HEK293 (cell line): ENCODE measurements around the gene NAA25.

Experiments
- HOXA7 ChIP-seq: sonication (generic); formaldehyde crosslinking; IDR thresholded peaks from 2 replicates; pipeline ENCODE4 v1.8.1; 2022; ENCODE audit warnings: missing genetic modification reagents, borderline replicate concordance
- KLF8 ChIP-seq: fragments of 450-650 bp; formaldehyde crosslinking; IDR thresholded peaks from 2 replicates; pipeline ENCODE4 v1.5.1; 2016; ENCODE audit warnings: missing biosample characterization, missing genetic modification characterization
- MEIS1 ChIP-seq: sonication (generic); formaldehyde crosslinking; IDR thresholded peaks from 2 replicates; pipeline ENCODE4 v1.8.1; 2022; ENCODE audit warnings: missing genetic modification reagents, mild to moderate bottlenecking, borderline replicate concordance
- RBAK ChIP-seq: fragments of 450-650 bp; formaldehyde crosslinking; IDR thresholded peaks from 2 replicates; pipeline ENCODE4 v1.5.1; 2016; ENCODE audit warnings: missing biosample characterization, missing genetic modification characterization
- SP2 ChIP-seq: fragments of 450-650 bp; formaldehyde crosslinking; IDR thresholded peaks from 2 replicates; pipeline ENCODE4 v1.5.1; 2016; ENCODE audit warnings: missing biosample characterization, missing genetic modification characterization
- ZBTB1 ChIP-seq: fragments of 450-650 bp; formaldehyde crosslinking; IDR thresholded peaks from 2 replicates; pipeline ENCODE4 v1.5.1; 2016; ENCODE audit warnings: missing biosample characterization, missing genetic modification characterization
- ZBTB20 ChIP-seq: fragments of 450-650 bp; formaldehyde crosslinking; IDR thresholded peaks from 2 replicates; pipeline ENCODE4 v1.5.1; 2016; ENCODE audit warnings: missing biosample characterization, missing genetic modification characterization
- ZFHX2 ChIP-seq: fragments of 450-650 bp; formaldehyde crosslinking; conservative IDR thresholded peaks from 2 replicates; pipeline ENCODE4 v1.5.1; 2016; ENCODE audit warnings: missing biosample characterization, missing genetic modification characterization
- ZNF19 ChIP-seq: fragments of 450-650 bp; formaldehyde crosslinking; IDR thresholded peaks from 2 replicates; pipeline ENCODE4; 2016; ENCODE audit warnings: missing biosample characterization, missing genetic modification characterization, low read depth
- ZNF394 ChIP-seq: fragments of 450-650 bp; formaldehyde crosslinking; IDR thresholded peaks from 2 replicates; pipeline ENCODE4 v1.5.1; 2016; ENCODE audit warnings: missing biosample characterization, missing genetic modification characterization, mild to moderate bottlenecking, moderate library complexity, borderline replicate concordance
- ZNF544 ChIP-seq: fragments of 450-650 bp; formaldehyde crosslinking; IDR thresholded peaks from 2 replicates; pipeline ENCODE4 v1.5.0; 2017; ENCODE audit warnings: missing biosample characterization, missing genetic modification characterization
- ZNF548 ChIP-seq: fragments of 450-650 bp; formaldehyde crosslinking; IDR thresholded peaks from 2 replicates; pipeline ENCODE4 v1.5.1; 2016; ENCODE audit warnings: missing biosample characterization, missing genetic modification characterization
- ZNF560 ChIP-seq: fragments of 450-650 bp; formaldehyde crosslinking; IDR thresholded peaks from 2 replicates; pipeline ENCODE4 v1.5.1; 2017; ENCODE audit warnings: missing biosample characterization, missing genetic modification characterization, borderline replicate concordance
- ZNF585B ChIP-seq: fragments of 450-650 bp; formaldehyde crosslinking; IDR thresholded peaks from 2 replicates; pipeline ENCODE4 v1.5.1; 2016; ENCODE audit warnings: missing biosample characterization, missing genetic modification characterization
- ZNF610 ChIP-seq: fragments of 450-650 bp; formaldehyde crosslinking; IDR thresholded peaks from 2 replicates; pipeline ENCODE4 v1.5.1; 2016; ENCODE audit warnings: missing biosample characterization, missing genetic modification characterization, borderline replicate concordance
- ZNF629 ChIP-seq: fragments of 450-650 bp; formaldehyde crosslinking; IDR thresholded peaks from 2 replicates; pipeline ENCODE4 v1.5.1; 2017; ENCODE audit warnings: missing biosample characterization, missing genetic modification characterization
- ZNF654 ChIP-seq: fragments of 450-650 bp; formaldehyde crosslinking; IDR thresholded peaks from 2 replicates; pipeline ENCODE4 v1.5.1; 2016; ENCODE audit warnings: low read depth, missing biosample characterization, missing genetic modification characterization
- ZNF660 ChIP-seq: fragments of 450-650 bp; IDR thresholded peaks from 2 replicates; pipeline ENCODE4 v1.5.1; 2018; ENCODE audit warnings: missing biosample characterization, mild to moderate bottlenecking, missing genetic modification characterization
- ZNF792 ChIP-seq: fragments of 450-650 bp; formaldehyde crosslinking; IDR thresholded peaks from 2 replicates; pipeline ENCODE4 v1.5.1; 2016; ENCODE audit warnings: missing biosample characterization, missing genetic modification characterization
- ZSCAN30 ChIP-seq: fragments of 450-650 bp; IDR thresholded peaks from 2 replicates; pipeline ENCODE4 v1.5.1; 2018; ENCODE audit warnings: missing biosample characterization, mild to moderate bottlenecking, missing genetic modification characterization, moderate library complexity
- TF ChIP-seq, protein P1 (sequence below): fragments of 450-650 bp; formaldehyde crosslinking; IDR thresholded peaks from 2 replicates; pipeline ENCODE4 v1.5.1; 2016; ENCODE audit warnings: missing biosample characterization, missing genetic modification characterization, borderline replicate concordance
- TF ChIP-seq, protein P2 (sequence below): fragments of 450-650 bp; formaldehyde crosslinking; IDR thresholded peaks from 2 replicates; pipeline ENCODE4 v1.5.1; 2016; ENCODE audit warnings: missing biosample characterization, missing genetic modification characterization, borderline replicate concordance
- TF ChIP-seq, protein P3 (sequence below): fragments of 450-650 bp; formaldehyde crosslinking; IDR thresholded peaks from 2 replicates; pipeline ENCODE4 v1.5.1; 2017; ENCODE audit warnings: missing biosample characterization, missing genetic modification characterization
- TF ChIP-seq, protein P4 (sequence below): fragments of 450-650 bp; formaldehyde crosslinking; IDR thresholded peaks from 2 replicates; pipeline ENCODE4 v1.5.1; 2016; ENCODE audit warnings: missing biosample characterization, missing genetic modification characterization
- TF ChIP-seq, protein P5 (sequence below): fragments of 450-650 bp; formaldehyde crosslinking; IDR thresholded peaks from 2 replicates; pipeline ENCODE4 v1.5.1; 2016; ENCODE audit warnings: missing biosample characterization, missing genetic modification characterization, low read depth
- TF ChIP-seq, protein P6 (sequence below): fragments of 450-650 bp; formaldehyde crosslinking; IDR thresholded peaks from 2 replicates; pipeline ENCODE4 v1.5.1; 2017; ENCODE audit warnings: missing biosample characterization, missing genetic modification characterization
- TF ChIP-seq, protein P7 (sequence below): fragments of 450-650 bp; IDR thresholded peaks from 2 replicates; pipeline ENCODE4 v1.5.1; 2018; ENCODE audit warnings: missing biosample characterization, mild to moderate bottlenecking, missing genetic modification characterization

Gene NAA25

DNA sequence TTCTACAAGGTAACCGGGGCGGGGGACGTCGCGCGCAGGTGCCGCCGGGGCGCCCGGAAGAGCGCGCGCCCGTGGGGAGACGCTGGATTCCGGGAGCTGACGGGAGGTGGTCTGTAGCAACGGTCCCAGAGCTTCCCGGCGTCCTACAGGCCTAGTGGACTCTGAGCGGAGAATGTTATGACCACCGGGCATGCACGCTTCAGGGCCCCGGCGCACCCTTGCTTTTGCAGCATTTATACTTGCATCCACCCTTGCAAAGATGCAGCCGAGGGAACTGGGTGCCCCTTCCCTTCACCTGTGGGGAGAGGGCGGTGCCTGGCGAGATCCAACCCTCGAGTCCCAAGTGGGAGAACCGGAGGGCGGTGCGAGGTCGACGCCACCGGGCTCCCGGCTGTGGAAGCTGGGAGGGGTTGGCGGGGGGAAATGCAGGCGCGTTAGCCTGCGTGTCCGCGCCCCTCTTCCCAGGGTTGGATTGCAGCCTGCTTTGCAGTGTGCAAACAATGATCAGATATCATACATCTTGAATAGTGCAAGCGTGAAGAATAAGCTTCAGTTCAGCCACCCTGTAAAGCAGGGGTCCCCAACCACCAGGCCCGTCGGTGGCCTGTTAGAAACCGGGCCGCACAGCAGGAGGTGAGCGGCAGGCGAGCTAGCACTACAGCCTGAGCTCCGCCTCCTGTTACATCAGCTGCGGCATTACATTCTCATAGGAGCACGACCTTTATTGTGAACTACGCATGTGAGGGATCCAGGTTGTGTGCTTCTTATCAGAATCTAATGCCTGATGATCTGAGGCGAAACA, 94.8 kb downstream of the NAA25 start (continued):
- TF ChIP-seq ZNF560 (tag by site-specific recombination) (no peak), ZNF654 (no peak), KLF8 (0 out of 2 replicates have a peak, but pooled peaks have one; percentile 47), SP2 (peak; percentile 82), ZNF544 (tag by site-specific recombination) (no peak), ZNF394 (tag by site-specific recombination) (peak; percentile 17; the same call in 1 of the 2 replicates), ZNF629 (peak; percentile 62), ZBTB1 (tag by site-specific recombination) (no peak), ZNF610 (tag by site-specific recombination) (peak; percentile 92; the same call in 1 of the 2 replicates), ZBTB20 (tag by site-specific recombination) (peak; percentile 96), RBAK (tag by site-specific recombination) (no peak), ZNF548 (tag by site-specific recombination) (no peak), ZNF585B (no peak), ZNF792 (tag by site-specific recombination) (no peak), HOXA7 (CRISPR knock-in tag) (no peak), MEIS1 (no peak), ZNF19 (no peak), ZFHX2 (tag by site-specific recombination) (no peak), ZNF660 (0 out of 2 replicates have a peak, but pooled peaks have one; percentile 77), ZSCAN30 (peak; percentile 65; the same call in 1 of the 2 replicates)
- TF ChIP-seq, protein P1, sequence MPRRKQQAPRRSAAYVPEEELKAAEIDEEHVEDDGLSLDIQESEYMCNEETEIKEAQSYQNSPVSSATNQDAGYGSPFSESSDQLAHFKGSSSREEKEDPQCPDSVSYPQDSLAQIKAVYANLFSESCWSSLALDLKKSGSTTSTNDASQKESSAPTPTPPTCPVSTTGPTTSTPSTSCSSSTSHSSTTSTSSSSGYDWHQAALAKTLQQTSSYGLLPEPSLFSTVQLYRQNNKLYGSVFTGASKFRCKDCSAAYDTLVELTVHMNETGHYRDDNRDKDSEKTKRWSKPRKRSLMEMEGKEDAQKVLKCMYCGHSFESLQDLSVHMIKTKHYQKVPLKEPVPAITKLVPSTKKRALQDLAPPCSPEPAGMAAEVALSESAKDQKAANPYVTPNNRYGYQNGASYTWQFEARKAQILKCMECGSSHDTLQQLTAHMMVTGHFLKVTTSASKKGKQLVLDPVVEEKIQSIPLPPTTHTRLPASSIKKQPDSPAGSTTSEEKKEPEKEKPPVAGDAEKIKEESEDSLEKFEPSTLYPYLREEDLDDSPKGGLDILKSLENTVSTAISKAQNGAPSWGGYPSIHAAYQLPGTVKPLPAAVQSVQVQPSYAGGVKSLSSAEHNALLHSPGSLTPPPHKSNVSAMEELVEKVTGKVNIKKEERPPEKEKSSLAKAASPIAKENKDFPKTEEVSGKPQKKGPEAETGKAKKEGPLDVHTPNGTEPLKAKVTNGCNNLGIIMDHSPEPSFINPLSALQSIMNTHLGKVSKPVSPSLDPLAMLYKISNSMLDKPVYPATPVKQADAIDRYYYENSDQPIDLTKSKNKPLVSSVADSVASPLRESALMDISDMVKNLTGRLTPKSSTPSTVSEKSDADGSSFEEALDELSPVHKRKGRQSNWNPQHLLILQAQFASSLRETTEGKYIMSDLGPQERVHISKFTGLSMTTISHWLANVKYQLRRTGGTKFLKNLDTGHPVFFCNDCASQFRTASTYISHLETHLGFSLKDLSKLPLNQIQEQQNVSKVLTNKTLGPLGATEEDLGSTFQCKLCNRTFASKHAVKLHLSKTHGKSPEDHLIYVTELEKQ: no peak
- TF ChIP-seq, protein P2, sequence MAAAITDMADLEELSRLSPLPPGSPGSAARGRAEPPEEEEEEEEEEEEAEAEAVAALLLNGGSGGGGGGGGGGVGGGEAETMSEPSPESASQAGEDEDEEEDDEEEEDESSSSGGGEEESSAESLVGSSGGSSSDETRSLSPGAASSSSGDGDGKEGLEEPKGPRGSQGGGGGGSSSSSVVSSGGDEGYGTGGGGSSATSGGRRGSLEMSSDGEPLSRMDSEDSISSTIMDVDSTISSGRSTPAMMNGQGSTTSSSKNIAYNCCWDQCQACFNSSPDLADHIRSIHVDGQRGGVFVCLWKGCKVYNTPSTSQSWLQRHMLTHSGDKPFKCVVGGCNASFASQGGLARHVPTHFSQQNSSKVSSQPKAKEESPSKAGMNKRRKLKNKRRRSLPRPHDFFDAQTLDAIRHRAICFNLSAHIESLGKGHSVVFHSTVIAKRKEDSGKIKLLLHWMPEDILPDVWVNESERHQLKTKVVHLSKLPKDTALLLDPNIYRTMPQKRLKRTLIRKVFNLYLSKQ (tag by site-specific recombination): no peak
- TF ChIP-seq, protein P3, sequence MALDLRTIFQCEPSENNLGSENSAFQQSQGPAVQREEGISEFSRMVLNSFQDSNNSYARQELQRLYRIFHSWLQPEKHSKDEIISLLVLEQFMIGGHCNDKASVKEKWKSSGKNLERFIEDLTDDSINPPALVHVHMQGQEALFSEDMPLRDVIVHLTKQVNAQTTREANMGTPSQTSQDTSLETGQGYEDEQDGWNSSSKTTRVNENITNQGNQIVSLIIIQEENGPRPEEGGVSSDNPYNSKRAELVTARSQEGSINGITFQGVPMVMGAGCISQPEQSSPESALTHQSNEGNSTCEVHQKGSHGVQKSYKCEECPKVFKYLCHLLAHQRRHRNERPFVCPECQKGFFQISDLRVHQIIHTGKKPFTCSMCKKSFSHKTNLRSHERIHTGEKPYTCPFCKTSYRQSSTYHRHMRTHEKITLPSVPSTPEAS (tag by site-specific recombination): no peak
- TF ChIP-seq, protein P4, sequence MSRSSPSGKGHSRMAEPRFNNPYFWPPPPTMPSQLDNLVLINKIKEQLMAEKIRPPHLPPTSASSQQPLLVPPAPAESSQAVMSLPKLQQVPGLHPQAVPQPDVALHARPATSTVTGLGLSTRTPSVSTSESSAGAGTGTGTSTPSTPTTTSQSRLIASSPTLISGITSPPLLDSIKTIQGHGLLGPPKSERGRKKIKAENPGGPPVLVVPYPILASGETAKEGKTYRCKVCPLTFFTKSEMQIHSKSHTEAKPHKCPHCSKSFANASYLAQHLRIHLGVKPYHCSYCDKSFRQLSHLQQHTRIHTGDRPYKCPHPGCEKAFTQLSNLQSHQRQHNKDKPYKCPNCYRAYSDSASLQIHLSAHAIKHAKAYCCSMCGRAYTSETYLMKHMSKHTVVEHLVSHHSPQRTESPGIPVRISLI (tag by site-specific recombination): no peak
- TF ChIP-seq, protein P5, sequence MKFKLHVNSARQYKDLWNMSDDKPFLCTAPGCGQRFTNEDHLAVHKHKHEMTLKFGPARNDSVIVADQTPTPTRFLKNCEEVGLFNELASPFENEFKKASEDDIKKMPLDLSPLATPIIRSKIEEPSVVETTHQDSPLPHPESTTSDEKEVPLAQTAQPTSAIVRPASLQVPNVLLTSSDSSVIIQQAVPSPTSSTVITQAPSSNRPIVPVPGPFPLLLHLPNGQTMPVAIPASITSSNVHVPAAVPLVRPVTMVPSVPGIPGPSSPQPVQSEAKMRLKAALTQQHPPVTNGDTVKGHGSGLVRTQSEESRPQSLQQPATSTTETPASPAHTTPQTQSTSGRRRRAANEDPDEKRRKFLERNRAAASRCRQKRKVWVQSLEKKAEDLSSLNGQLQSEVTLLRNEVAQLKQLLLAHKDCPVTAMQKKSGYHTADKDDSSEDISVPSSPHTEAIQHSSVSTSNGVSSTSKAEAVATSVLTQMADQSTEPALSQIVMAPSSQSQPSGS (tag by site-specific recombination): no peak
- TF ChIP-seq, protein P6, sequence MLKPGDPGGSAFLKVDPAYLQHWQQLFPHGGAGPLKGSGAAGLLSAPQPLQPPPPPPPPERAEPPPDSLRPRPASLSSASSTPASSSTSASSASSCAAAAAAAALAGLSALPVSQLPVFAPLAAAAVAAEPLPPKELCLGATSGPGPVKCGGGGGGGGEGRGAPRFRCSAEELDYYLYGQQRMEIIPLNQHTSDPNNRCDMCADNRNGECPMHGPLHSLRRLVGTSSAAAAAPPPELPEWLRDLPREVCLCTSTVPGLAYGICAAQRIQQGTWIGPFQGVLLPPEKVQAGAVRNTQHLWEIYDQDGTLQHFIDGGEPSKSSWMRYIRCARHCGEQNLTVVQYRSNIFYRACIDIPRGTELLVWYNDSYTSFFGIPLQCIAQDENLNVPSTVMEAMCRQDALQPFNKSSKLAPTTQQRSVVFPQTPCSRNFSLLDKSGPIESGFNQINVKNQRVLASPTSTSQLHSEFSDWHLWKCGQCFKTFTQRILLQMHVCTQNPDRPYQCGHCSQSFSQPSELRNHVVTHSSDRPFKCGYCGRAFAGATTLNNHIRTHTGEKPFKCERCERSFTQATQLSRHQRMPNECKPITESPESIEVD: no peak
- TF ChIP-seq, protein P7, sequence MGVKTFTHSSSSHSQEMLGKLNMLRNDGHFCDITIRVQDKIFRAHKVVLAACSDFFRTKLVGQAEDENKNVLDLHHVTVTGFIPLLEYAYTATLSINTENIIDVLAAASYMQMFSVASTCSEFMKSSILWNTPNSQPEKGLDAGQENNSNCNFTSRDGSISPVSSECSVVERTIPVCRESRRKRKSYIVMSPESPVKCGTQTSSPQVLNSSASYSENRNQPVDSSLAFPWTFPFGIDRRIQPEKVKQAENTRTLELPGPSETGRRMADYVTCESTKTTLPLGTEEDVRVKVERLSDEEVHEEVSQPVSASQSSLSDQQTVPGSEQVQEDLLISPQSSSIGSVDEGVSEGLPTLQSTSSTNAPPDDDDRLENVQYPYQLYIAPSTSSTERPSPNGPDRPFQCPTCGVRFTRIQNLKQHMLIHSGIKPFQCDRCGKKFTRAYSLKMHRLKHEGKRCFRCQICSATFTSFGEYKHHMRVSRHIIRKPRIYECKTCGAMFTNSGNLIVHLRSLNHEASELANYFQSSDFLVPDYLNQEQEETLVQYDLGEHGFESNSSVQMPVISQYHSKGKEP (tag by site-specific recombination): no peak; the same call in 1 of the 2 replicates
